HG03196 (cell line): Measurements from ENCODE around the gene ELFN1.

Experiments
- ATAC-seq: cut with Tn5 transposase; IDR thresholded peaks from one replicate; pipeline ENCODE4 v1.9.1; 2021; ENCODE audit not compliant: unreplicated experiment

ELFN1 gene

GRCh38 chr7:1723254-1723653 lies 53.2 kb downstream of the ELFN1 start:
- no peak for ATAC-seq

- no peak for ATAC-seq
Measured at GRCh38 chr7:1724118-1724910, 54.2 kb downstream of the ELFN1 start.

- no peak for ATAC-seq
Measured at GRCh38 chr7:1725199-1725690, 55.2 kb downstream of the ELFN1 start.

- ATAC-seq, result no peak
Measured at GRCh38 chr7:1725766-1726630, 55.9 kb downstream of the ELFN1 start.

- no peak for ATAC-seq
Measured at GRCh38 chr7:1727079-1727478, 57.0 kb downstream of the ELFN1 start.

- ATAC-seq, result no peak
Measured at GRCh38 chr7:1727812-1728570, 57.9 kb downstream of the ELFN1 start.

DNA sequence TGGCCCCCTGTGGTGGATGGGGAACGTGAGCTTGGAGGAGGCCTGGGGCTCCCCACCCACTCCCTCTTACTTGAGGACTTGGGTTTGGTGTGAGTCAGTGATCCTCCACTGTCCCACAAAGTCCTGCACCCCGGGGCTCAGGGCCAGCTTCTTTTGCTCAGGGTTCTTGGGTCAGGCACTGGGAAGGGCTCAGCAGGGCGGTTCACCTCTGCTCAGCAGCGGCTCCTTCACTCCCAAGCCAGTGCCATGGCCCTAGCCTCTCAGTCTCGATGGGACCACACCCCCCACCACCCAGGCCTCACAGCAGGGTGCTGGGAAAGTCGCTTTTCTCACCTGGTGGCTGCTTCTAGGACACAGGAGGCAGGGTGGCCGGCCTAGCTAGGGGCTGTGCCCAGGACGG lies 59.1 kb downstream of the ELFN1 start:
- ATAC-seq, result no peak

- ATAC-seq, result no peak
Measured at GRCh38 chr7:1729773-1730172, 59.7 kb downstream of the ELFN1 start.

GRCh38 chr7:1732072-1732471 lies 62.0 kb downstream of the ELFN1 start:
- ATAC-seq, result no peak

DNA sequence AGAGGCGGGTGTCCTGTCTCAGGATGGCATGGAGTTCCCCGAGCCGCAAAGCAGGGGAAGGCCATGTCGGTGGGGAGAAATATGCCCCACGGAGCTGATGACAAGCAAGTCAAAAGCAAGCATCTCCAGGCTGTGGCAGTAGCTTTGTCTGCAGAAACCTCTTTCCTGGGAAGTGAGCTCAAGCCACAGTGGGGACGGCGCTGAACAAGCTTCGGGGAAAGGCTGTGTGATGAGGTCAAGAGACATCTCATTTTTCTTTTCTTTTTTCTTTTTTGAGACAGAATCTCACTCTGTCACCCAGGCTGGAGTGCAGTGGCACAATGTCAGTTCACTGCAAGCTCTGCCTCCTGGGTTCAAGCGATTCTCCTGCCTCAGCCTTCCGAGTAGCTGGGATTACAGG lies 62.6 kb downstream of the ELFN1 start:
- ATAC-seq, result no peak

DNA sequence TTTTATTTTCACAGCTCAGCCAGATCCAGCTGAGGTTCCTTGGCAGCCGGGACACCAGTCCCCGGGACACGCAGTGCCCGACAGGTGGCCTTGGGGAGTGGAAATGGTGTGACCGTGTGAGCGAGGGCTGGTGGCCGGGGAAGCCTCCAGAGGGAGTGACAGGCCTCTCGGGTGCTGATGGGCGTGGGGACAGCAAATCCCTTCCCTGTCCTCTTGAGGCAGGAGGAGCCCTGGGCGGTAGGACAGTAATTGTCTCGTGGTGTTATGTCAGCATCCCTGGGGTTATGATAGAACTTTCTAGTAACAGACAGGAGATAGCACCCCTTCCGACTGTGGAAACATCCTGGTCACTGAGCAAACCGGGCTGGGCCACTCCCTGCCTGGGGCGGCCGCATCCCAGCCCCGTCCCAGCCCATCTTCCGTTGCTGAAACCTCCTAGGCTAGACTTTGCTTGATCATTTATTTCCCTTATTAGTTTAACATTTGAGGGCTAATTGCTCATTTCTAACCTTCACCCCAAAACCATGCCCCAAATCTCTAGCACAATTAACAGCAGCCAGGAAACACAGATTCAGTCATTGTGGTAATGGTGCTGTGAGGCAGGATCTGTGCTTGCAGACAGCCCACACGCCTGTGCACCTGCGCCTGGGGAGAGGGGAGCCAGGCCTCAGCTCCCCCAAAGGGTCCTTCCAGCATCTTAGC lies 63.3 kb downstream of the ELFN1 start:
- ATAC-seq, result no peak

- ATAC-seq, result no peak
Measured at GRCh38 chr7:1733908-1734730, 64.0 kb downstream of the ELFN1 start.

DNA sequence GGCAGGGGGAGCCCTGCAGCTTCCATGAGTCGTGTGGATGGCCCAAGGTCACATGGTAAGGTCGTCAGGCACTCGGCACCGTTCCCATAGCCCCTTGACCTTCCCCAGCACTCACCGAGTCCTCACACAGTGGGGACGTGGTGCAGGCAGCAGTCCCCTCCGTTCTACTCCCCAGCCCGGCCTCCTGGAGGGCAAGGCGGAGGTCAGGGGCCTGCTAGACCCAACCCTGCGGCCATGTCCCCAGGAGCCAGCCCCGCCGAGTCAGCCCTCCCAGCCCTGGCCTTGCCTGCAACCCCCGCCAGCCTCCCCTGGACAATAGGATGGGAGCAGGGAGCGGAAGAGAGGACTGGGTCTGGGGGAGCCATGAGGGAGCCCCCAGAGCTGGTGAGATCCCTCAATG lies 65.2 kb downstream of the ELFN1 start:
- ATAC-seq, result no peak

- ATAC-seq, result no peak
Measured at GRCh38 chr7:1735806-1736483, 65.9 kb downstream of the ELFN1 start.

GRCh38 chr7:1736484-1736817 lies 66.4 kb downstream of the ELFN1 start:
- ATAC-seq, result no peak

DNA sequence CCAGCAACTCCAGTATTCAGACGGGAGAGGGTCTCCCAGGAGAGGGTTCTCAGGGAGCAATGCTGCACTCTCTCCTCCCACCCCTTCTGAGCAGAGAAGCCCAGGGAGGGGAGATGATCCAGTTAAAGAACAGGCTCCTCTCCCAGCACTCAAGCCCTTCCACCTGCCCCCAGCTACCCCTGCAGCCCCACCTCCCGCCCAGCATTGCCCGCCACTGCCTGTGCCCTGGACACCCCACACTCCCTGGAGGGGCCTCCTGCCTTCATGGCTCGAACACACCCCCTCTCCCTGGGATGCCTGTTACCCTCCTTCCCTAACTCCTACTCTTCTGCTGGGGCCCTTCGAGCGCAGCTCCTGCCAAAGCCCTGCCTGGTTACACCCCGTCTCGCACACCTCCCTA lies 66.8 kb downstream of the ELFN1 start:
- no peak for ATAC-seq

DNA sequence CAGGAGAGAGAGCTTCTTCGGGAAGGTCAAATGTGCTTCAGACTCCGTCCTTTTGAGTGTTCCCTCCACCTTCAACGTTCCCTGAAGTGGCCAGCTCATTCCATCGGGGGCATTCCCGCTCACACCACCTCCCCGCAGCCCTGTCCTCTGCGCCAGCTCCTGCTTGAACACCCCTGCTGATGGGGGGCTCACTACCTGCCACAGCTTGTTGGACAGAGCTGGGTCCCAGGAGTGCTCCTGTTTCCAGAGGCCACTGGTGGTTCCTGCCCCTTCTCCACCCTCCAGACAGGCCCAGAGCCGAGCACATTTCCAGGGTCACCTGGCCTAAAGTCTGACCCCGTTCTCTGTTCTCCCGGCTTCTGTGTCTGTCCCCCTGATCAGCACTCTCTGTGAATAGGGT lies 67.4 kb downstream of the ELFN1 start:
- no peak for ATAC-seq

- no peak for ATAC-seq
Measured at GRCh38 chr7:1737956-1738355, 67.9 kb downstream of the ELFN1 start.

- ATAC-seq, result no peak
Measured at GRCh38 chr7:1738511-1738910, 68.4 kb downstream of the ELFN1 start.
